ENCODE data around the gene DTWD1. TPM values are rescaled to one million over a fixed set of nuclear protein-coding genes. Genes with fewer than 3 reads are reported as not detected.

DTWD1 gene
- total RNA-seq, 2 donors from 2014 or later = 12.5 to 22.1 TPM

GRCh38 chr15:49624056-49624455, 3.2 kb downstream of the DTWD1 start:
- peaks cover 42% of the 10 kb centered on the region for H3K4me1 ChIP-seq
- H3K36me3 ChIP-seq (replicated peaks in 1 of 2; ENCODE audit: insufficient read depth in 1 of 2, low read depth in 2 of 2) = peaks cover 0 to 7% of the 10 kb centered on the region in 2 donors
- intact Hi-C loops (cut with DNase I) = loop anchor here (10.0 kb wide), 1 partner anchor 749 kb away; the partner anchor contains the start of gene EID1
- WGBS, 2 donors = 27 to 63% methylated on average over 2 of the region's 2 CpGs
- no peak overlapping the region for H3K27ac ChIP-seq
- no peak for DNase-seq
- H3K9me3 ChIP-seq = no peaks in the 10 kb centered on the region
- TF ChIP-seq POLR2A (IDR thresholded peaks at IDR 0.05) (no peak), CTCF (IDR thresholded peaks at IDR 0.05) (no peak)
- no peaks in the 10 kb centered on the region for H3K27me3 ChIP-seq
- ATAC-seq = no peak
- no peak overlapping the region for H3K4me3 ChIP-seq

GRCh38 chr15:49625460-49626036, 4.7 kb downstream of the DTWD1 start:
- intact Hi-C loops (cut with DNase I) = loop anchor here (10.0 kb wide), 1 partner anchor 751 kb away; the partner anchor contains the start of gene EID1

GRCh38 chr15:49627407-49627877, 6.6 kb downstream of the DTWD1 start:
- Histone ChIP-seq H3K4me1 (peaks cover 28% of the 10 kb centered on the region), H3K27me3 (no peaks in the 10 kb centered on the region), H3K9me3 (no peaks in the 10 kb centered on the region), H3K27ac (no peak overlapping the region), H3K4me3 (no peak overlapping the region), H3K36me3 (replicated peaks in 1 of 2; ENCODE audit: insufficient read depth in 1 of 2, low read depth in 2 of 2) (peaks cover 0 to 7% of the 10 kb centered on the region in 2 donors)
- no peak for TF ChIP-seq POLR2A (IDR thresholded peaks at IDR 0.05)
- TF ChIP-seq CTCF (IDR thresholded peaks at IDR 0.05) = no peak
- WGBS, 2 donors = 50 to 64% methylated on average over 1 of the region's 1 CpG
- ATAC-seq (no peak), DNase-seq (no peak)
- intact Hi-C loops (cut with DNase I) = loop anchor here (10.0 kb wide), 1 partner anchor 753 kb away; the partner anchor contains the start of gene EID1

More at GRCh38 chr15:49625460-49626036, 4.7 kb downstream of the DTWD1 start:
- ATAC-seq (no peak), DNase-seq (no peak)
- H3K9me3 ChIP-seq = no peaks in the 10 kb centered on the region
- no peak overlapping the region for H3K27ac ChIP-seq
- WGBS, 2 donors = 95 to 96% methylated on average over 5 of the region's 5 CpGs
- TF ChIP-seq CTCF (IDR thresholded peaks at IDR 0.05) (no peak), POLR2A (IDR thresholded peaks at IDR 0.05) (no peak)
- peaks cover 0 to 7% of the 10 kb centered on the region in 2 donors for H3K36me3 ChIP-seq (replicated peaks in 1 of 2; ENCODE audit: insufficient read depth in 1 of 2, low read depth in 2 of 2)
- H3K4me3 ChIP-seq = no peak overlapping the region
- H3K27me3 ChIP-seq = no peaks in the 10 kb centered on the region
- H3K4me1 ChIP-seq = peaks cover 32% of the 10 kb centered on the region

- intact Hi-C loops (cut with DNase I) = loop anchor here (10.0 kb wide), 1 partner anchor 754 kb away; the partner anchor contains the start of gene EID1
- H3K4me1 ChIP-seq = peaks cover 19% of the 10 kb centered on the region
- no peak for ATAC-seq
- TF ChIP-seq POLR2A (IDR thresholded peaks at IDR 0.05) (no peak), CTCF (IDR thresholded peaks at IDR 0.05) (no peak)
- H3K4me3 ChIP-seq = no peak overlapping the region
- H3K36me3 ChIP-seq (replicated peaks in 1 of 2; ENCODE audit: insufficient read depth in 1 of 2, low read depth in 2 of 2) = peaks cover 0 to 7% of the 10 kb centered on the region in 2 donors
- no peak for DNase-seq
- no peak overlapping the region for H3K27ac ChIP-seq
- 90 to 92% methylated on average over 2 of the region's 2 CpGs for WGBS, 2 donors
- no peaks in the 10 kb centered on the region for H3K27me3 ChIP-seq
- H3K9me3 ChIP-seq = no peaks in the 10 kb centered on the region
Measured at GRCh38 chr15:49628379-49628778, 7.5 kb downstream of the DTWD1 start.

- no peaks in the 10 kb centered on the region for H3K9me3 ChIP-seq
- DNase-seq (no peak), ATAC-seq (no peak)
- H3K4me3 ChIP-seq = no peak overlapping the region
- no peak overlapping the region for H3K27ac ChIP-seq
- H3K27me3 ChIP-seq = no peaks in the 10 kb centered on the region
- TF ChIP-seq POLR2A (IDR thresholded peaks at IDR 0.05) = no peak
- no peak for TF ChIP-seq CTCF (IDR thresholded peaks at IDR 0.05)
- H3K4me1 ChIP-seq = no peaks in the 10 kb centered on the region
- WGBS, 2 donors = 90 to 95% methylated on average over 4 of the region's 4 CpGs
- peaks cover 0 to 11% of the 10 kb centered on the region in 2 donors for H3K36me3 ChIP-seq (replicated peaks in 1 of 2; ENCODE audit: insufficient read depth in 1 of 2, low read depth in 2 of 2)
- intact Hi-C loops (cut with DNase I) = no loop called here
Measured at GRCh38 chr15:49637857-49638256, 17.0 kb downstream of the DTWD1 start.
